ENCODE measurements around the gene RNPC3.
"Not testable (repeated sequence)": the region's sequence is repeated elsewhere in the genome, so short reads cannot be mapped to it uniquely, and the experiment has no call there.

DNA sequence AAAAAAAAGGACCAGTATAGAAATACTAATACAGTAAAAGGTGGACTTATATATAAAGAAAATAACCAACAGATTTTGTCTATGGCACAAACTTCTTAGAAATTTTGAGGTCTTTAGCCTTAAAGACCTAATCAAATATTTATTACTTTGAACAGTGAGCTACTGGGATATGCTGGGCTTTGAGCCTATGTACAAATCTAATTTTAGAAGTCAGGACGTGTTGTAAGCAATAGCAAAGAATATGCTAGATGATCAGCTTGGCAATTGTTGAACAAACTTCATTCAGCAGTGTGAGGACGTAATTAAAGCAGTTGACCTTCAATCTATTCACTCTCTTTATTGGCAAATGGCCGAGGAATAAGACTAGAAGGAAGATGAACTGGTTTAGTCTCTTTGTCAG, 77.2 kb downstream of the RNPC3 start:
- TF ChIP-seq, protein P1, sequence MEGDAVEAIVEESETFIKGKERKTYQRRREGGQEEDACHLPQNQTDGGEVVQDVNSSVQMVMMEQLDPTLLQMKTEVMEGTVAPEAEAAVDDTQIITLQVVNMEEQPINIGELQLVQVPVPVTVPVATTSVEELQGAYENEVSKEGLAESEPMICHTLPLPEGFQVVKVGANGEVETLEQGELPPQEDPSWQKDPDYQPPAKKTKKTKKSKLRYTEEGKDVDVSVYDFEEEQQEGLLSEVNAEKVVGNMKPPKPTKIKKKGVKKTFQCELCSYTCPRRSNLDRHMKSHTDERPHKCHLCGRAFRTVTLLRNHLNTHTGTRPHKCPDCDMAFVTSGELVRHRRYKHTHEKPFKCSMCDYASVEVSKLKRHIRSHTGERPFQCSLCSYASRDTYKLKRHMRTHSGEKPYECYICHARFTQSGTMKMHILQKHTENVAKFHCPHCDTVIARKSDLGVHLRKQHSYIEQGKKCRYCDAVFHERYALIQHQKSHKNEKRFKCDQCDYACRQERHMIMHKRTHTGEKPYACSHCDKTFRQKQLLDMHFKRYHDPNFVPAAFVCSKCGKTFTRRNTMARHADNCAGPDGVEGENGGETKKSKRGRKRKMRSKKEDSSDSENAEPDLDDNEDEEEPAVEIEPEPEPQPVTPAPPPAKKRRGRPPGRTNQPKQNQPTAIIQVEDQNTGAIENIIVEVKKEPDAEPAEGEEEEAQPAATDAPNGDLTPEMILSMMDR (conservative IDR thresholded peaks at IDR 0.05; ENCODE audit: low read depth, low read length), result not testable (repeated sequence)
- not testable (repeated sequence) for TF ChIP-seq EZH2 (IDR thresholded peaks at IDR 0.05; ENCODE audit: low read length, unreplicated experiment); EZH2phosphoT487 (IDR thresholded peaks at IDR 0.05; ENCODE audit: borderline replicate concordance, low read length)

Measured in PC-3 (cell line).